Measurements from ENCODE around the gene PROM2.

- TF ChIP-seq, protein P1, sequence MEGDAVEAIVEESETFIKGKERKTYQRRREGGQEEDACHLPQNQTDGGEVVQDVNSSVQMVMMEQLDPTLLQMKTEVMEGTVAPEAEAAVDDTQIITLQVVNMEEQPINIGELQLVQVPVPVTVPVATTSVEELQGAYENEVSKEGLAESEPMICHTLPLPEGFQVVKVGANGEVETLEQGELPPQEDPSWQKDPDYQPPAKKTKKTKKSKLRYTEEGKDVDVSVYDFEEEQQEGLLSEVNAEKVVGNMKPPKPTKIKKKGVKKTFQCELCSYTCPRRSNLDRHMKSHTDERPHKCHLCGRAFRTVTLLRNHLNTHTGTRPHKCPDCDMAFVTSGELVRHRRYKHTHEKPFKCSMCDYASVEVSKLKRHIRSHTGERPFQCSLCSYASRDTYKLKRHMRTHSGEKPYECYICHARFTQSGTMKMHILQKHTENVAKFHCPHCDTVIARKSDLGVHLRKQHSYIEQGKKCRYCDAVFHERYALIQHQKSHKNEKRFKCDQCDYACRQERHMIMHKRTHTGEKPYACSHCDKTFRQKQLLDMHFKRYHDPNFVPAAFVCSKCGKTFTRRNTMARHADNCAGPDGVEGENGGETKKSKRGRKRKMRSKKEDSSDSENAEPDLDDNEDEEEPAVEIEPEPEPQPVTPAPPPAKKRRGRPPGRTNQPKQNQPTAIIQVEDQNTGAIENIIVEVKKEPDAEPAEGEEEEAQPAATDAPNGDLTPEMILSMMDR (IDR thresholded peaks at IDR 0.05), result no peak
- no peak for TF ChIP-seq ZFX (IDR thresholded peaks at IDR 0.05; ENCODE audit: borderline replicate concordance)
Measured at GRCh38 chr2:95333056-95333455, 58.8 kb downstream of the PROM2 start.

Data from 22Rv1 (cell line).